GM12865 (cell line): Measurements from ENCODE around the gene MRC2.
"Not testable (repeated sequence)": the region's sequence is repeated elsewhere in the genome, so short reads cannot be mapped to it uniquely, and the experiment has no call there.

Experiments used
- DNase-seq: peaks from one replicate; pipeline ENCODE4 v3.0.0; 2010; ENCODE audit warnings: low read depth
- H3K4me3 ChIP-seq: 2 replicates; pipeline ENCODE4 v1.5.1; 2011; ENCODE audit warnings: mild to moderate bottlenecking, low read depth, low read length, control low read depth
- TF ChIP-seq, protein P1 (sequence below): IDR thresholded peaks from 2 replicates; pipeline ENCODE4 v1.5.1; 2011; ENCODE audit warnings: low read length, control low read depth, low read depth, inconsistent platforms; ENCODE audit not compliant: insufficient read depth; ENCODE audit errors: missing control alignments

MRC2 gene

DNA sequence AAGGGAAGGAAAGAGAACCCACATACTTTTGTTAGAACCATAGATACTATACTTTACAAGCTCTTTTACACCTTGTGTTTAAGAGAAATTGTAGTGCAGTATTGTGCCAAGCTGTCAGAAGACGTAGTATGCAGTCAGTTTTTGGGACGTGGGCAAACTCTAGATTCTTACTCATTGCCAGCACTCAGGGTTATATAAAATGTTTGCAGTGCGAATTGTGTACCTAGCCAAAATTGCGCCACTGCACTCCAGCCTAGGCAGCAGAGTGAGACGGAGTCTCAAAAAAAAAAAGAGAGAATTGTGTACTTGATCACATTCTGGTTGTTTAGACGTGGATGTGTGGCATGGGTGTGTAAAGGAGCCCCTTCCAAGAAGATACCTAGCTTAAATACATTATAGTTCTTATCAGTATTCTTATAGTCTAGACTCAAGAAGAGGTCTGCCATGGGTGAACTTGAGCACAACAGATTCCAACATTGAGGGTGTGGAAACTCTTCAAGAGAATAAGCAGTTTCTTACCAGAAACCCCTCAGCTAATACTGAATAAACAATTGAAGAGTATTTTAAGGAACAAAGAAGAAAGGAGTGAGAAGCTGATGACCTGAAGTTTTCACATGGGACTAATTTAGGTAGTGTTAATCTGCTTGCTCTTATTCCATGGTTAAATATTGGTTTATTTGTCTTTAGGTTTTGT lies 27.4 kb upstream of the MRC2 start:
- no peak for DNase-seq
- no peak overlapping the region for H3K4me3 ChIP-seq
- TF ChIP-seq, protein P1, sequence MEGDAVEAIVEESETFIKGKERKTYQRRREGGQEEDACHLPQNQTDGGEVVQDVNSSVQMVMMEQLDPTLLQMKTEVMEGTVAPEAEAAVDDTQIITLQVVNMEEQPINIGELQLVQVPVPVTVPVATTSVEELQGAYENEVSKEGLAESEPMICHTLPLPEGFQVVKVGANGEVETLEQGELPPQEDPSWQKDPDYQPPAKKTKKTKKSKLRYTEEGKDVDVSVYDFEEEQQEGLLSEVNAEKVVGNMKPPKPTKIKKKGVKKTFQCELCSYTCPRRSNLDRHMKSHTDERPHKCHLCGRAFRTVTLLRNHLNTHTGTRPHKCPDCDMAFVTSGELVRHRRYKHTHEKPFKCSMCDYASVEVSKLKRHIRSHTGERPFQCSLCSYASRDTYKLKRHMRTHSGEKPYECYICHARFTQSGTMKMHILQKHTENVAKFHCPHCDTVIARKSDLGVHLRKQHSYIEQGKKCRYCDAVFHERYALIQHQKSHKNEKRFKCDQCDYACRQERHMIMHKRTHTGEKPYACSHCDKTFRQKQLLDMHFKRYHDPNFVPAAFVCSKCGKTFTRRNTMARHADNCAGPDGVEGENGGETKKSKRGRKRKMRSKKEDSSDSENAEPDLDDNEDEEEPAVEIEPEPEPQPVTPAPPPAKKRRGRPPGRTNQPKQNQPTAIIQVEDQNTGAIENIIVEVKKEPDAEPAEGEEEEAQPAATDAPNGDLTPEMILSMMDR = no peak

DNA sequence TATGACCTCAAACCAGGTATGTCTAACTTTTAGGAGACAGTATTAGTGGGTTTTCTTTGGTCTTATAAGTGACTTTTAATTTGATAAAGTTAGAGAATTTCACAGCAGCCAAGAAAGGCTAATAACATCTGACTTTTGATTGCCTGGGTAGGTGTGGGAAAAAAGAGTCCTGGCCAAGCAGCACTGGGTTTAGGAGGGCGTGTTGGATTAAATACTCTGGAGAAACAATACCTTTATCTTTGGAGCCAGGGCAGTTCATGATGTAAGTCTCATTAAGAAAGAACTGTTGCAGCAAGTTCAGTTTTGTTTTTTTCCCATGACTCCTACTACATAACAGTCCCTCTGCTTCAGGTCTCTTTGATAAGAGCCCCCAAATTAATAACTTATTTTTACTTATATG lies 26.7 kb upstream of the MRC2 start:
- DNase-seq = no peak
- TF ChIP-seq, protein P1 = no peak
- H3K4me3 ChIP-seq = no peak overlapping the region

DNA sequence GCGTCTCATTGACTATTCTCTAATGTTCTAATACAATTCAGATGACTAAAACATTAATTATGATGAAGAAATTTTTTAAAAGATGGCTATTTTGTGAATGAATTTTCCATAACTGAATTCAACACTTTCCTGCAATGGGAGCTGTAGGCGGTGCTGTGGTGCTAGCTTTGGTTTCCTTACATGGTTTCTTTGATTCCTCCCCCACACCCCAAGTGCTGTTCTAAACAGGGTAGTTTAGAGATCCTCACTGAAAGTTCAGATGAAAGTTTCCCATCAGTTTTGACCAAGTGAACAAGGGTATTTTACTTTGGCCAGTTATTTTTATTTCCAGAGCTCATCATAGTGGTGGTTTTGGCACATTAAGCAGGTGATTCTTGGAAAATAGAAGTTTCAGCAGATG lies 26.0 kb upstream of the MRC2 start:
- no peak for DNase-seq
- TF ChIP-seq, protein P1 = no peak

DNA sequence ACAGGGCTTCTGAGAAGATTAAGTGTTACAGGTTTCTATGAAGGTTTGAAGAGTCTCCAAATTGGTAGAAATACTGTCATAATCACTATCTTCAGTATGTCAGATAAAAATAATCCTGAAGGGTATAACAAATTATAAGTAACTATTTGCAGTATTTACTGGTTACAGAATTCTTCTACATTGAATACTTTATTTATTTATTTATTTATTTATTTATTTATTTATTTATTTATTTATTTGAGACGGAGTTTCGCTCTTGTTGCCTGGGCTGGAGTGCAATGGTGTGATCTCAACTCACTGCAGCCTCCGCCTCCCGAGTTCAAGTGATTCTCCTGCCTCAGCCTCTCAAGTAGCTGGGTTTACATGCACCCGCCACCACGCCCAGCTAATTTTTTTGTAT lies 23.7 kb upstream of the MRC2 start:
- H3K4me3 ChIP-seq, DNase-seq: not testable (repeated sequence)

More for the DNA sequence above, 26.0 kb upstream of the MRC2 start:
- H3K4me3 ChIP-seq = no peak overlapping the region

DNA sequence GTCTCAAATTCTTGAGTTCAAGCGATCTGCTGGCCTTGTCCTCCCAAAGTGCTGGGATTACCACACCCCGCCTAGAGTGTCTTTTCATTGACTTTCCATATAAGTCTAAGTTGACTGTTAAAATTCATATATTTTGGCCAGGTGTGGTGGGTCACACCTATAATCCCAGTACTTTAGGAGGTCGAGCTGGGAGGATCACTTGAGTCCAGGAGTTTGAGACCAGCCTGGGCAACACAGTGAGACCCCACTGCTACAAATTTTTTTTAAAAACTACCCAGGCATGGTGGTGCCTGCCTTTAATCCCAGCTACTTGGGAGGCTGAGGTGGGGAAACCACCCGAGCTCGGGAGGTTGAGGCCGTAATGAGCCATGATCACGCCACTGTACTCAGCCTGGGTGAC lies 21.9 kb upstream of the MRC2 start:
- DNase-seq = no peak
- TF ChIP-seq, protein P1 = no peak
- H3K4me3 ChIP-seq = no peak overlapping the region

DNA sequence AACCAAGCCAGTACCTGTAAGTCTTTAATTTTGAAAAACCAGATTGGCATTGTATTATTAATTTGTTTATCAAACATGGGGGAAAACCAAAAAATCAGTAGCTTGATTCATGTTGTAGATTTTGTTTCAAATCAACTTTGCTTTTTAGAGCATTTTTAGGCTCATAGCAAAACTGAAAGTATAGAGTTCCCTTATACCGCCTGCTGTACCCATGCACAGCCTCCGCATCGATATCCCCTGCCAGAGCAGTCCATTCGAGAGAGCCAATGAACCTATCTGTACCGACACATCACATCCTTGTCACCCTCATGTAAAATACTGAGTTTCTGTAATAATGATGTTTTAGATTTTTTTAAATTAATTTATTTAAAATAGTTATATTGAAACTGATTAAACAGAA lies 16.2 kb upstream of the MRC2 start:
- DNase-seq = peak; percentile 49
- H3K4me3 ChIP-seq = no peak overlapping the region; the same call in 1 of the 2 replicates
- TF ChIP-seq, protein P1 = no peak

DNA sequence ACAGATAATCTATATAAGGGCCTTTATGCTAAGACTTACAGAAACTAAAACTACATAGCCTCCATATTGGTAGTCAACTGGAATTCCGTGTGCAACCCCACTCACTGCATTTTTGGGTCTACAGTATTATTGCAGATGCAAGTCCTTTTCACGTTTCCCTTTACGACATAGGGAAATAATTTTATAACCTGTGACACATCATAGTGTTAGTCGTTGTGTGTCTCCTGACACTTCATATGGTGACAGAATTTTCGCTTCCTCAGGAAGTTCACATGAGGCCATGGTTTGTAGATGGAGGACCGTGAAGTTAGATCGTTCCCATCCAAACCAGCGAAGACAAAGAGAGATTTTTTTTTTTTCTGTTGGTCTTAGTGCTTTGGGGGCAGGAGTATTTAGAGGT lies 15.7 kb upstream of the MRC2 start:
- peak; percentile 30 for DNase-seq
- TF ChIP-seq, protein P1 = no peak
- no peak overlapping the region for H3K4me3 ChIP-seq

DNA sequence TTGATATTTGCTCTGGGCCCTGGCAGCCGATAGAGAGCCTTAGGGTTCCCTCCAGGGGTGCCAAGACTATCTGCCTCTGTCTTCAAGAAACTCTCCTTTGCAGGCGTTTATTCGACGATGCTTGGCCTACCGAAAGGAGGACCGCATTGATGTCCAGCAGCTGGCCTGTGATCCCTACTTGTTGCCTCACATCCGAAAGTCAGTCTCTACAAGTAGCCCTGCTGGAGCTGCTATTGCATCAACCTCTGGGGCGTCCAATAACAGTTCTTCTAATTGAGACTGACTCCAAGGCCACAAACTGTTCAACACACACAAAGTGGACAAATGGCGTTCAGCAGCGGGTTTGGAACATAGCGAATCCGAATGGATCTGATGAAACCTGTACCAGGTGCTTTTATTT lies 15.2 kb upstream of the MRC2 start:
- DNase-seq, H3K4me3 ChIP-seq: not testable (repeated sequence)

DNA sequence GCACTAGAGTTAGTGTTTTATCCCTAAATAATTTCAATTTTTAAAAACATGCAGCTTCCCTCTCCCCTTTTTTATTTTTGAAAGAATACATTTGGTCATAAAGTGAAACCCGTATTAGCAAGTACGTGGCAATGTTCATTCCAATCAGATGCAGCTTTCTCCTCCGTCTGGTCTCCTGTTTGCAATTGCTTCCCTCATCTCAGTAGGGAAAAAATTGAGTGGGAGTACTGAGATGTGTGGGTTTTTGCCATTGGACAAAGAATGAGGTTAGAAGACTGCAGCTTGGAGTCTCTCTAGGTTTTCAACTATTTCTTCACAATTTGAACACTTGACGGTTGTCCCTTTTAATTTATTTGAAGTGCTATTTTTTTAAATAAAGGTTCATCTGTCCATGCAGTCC lies 14.4 kb upstream of the MRC2 start:
- H3K4me3 ChIP-seq, DNase-seq: not testable (repeated sequence)
